GM18519 (cell line): ENCODE data around the gene PHKB.

Source experiments
- ATAC-seq: cut with Tn5 transposase; IDR thresholded peaks from one replicate; pipeline ENCODE4 v1.9.1; 2021; ENCODE audit warnings: mild to moderate bottlenecking, moderate library complexity; ENCODE audit not compliant: unreplicated experiment, low FRiP score

The PHKB gene

GRCh38 chr16:47611848-47612493 lies 150.8 kb downstream of the PHKB start:
- ATAC-seq, result no peak

GRCh38 chr16:47612711-47613110 lies 151.6 kb downstream of the PHKB start:
- no peak for ATAC-seq

- no peak for ATAC-seq
Observed at GRCh38 chr16:47613251-47613650, 152.1 kb downstream of the PHKB start.

DNA sequence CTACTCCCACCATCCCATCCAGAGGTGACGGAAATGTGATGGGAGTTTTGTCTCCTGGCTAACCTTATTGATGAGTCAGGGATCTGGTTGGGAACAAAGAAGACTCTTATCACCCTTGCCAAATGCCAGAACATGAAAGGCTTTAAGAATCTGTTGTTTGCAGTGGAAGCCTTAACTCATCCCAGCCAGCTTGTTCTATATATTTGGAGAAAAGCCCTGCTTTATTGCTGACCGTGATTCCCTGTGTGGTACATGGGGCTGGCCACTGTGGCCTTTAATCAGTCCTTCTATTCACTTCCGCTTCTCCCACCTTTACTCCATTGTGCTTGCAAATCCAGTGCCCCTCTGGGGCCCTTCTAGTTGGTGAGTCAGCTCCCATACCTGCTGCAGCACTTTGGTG lies 156.6 kb downstream of the PHKB start:
- ATAC-seq, result no peak

DNA sequence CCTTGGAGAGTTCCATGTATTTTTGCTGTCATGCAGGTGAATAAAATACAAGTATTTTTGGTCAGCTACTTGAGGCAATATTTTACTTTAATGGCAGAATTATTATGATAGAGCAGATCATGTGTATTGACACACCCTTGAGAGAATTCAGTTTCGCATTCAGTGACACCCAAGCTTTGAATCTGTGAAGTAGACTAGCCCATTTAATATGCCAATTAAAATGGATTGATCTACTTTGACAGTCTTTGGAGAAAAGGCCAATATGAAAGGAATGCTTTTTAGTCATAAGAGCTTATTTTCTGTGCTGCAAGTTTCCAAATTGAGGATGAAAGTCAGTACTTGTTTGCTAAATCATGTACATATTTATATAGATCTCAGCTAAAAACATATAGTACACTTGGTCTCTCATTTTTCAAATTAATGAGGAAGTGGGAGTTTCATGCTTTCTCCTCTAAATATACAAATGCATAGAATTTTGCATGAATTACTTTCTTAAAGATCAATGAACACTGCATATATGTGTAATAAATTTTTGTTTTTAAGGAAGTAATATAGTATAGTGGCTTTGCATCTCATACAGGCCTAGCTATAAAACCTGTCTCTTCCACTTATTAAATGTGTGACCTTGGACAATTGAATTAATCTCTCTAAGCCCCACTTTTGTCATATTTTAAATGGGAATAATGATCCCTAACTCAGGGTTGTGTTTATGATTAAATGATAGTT lies 161.5 kb downstream of the PHKB start:
- ATAC-seq, result no peak

- no peak for ATAC-seq
Observed at GRCh38 chr16:47624563-47624962, 163.4 kb downstream of the PHKB start.

DNA sequence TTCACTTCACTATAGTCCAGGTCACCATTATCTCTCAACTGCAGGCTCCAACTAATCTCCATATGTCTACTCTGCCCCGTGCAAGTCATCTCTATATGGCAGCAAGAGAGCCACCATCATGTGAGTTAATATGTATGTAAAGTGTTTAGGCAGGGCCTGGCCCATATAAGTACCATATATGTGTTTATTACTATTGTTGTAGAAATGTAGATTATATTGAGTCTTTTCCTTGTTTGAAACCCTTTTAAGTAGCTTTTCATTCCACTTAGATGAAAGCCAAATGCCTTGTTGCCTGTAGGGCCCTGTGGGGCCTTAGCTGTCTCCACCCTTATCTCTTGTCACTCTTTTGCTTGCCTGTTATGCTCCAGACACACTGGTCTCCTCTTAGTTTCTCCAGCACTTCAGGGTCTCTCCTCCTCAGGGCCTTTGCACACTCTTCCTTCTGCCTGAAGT lies 164.0 kb downstream of the PHKB start:
- ATAC-seq, result no peak

DNA sequence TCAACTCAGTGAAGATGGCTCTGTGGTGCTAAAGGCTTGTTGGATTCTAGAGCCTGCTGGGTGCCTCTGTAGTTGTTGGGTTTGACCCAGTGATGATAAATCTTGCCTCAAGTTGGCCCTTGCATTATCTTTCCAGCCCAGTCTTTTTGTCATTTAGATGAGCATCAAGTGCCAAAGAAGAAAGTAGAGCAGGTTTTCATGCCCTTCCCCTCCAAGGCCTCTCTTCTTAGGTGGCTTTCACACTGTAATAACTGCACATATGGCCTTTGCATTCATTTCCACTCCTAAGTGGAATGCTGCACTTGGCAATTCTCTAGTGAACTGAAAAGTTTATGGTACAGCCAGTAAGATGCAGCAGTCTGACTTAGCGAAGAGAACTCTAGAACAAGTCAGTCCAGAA lies 165.1 kb downstream of the PHKB start:
- ATAC-seq, result no peak

- ATAC-seq, result no peak
Observed at GRCh38 chr16:47627085-47627639, 166.0 kb downstream of the PHKB start.

- ATAC-seq, result no peak
Observed at GRCh38 chr16:47627721-47628120, 166.6 kb downstream of the PHKB start.

DNA sequence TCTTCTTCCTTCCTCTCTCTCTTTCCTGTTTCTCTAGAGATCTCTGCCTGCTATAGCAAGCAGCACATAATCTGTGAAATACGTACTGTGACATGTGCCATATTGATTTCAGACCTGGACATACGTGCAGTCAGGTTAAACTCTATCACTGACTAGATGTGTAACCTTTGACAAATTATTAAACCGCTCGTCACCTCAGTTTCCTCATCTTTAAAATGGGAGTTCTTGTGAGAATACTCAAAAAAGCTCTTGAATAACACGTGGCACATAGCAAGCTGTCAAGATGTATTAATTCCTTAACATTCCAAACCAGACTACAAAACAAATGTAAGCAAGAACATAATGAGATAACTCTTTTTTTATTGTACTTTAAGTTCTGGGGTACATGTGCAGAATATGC lies 170.0 kb downstream of the PHKB start:
- no peak for ATAC-seq

- no peak for ATAC-seq
Observed at GRCh38 chr16:47634126-47634525, 173.0 kb downstream of the PHKB start.

DNA sequence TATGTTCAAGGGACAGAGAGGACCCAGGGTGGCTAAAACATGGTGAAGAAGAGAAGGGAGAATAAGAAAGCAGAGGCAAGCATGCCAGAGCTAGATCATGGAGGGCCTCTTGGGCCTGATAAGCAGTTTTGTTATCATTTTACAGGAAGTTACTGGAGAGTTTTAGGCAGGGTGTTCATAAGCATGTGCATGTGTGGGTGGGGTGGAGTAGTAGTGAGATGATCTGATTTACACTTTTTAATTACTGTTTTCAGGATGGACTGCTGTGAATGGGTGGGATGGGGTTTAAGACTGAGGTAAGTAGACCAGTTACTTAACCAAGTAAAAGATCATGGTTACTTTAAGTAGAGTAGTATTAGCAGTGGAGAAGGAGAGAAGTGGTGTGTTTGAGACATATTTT lies 173.6 kb downstream of the PHKB start:
- no peak for ATAC-seq

GRCh38 chr16:47636501-47637099 lies 175.5 kb downstream of the PHKB start:
- ATAC-seq, result no peak

DNA sequence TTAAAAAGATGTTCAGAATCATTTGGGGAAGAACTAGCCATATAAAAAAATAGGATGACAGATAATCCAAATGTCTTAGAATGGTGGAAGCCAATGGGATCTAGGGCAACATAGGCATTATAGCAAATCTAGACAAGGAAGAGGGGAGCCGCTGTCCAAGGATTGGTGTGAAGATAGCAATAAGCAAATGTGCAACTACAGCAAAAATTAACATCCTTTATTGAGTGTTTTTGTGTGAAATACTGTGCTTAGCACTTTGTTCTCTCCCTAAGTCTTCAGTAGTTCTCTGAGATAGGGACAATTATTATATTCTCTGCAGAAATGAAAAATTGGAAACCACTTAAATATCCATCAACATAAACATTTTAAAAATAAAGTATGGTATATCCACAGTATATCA lies 177.0 kb downstream of the PHKB start:
- ATAC-seq, result no peak

DNA sequence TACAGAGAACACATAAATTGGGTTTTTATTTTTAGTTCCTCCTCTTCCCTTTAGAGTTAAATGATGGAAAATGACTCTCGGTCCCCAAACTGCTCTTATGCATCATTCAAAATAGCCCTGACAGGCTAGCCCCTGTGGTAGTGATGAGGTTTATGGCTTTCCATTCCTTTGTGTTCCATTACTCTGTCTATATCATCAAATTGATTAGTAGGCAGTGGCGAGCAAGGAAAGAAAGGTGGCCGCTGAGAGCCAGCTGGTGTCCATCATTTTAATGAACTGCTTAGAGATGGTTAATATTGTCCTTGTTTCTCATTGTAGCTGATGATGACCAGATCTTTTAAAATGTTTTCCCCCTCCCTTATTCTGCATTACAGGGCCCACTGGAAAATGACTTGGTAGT lies 179.5 kb downstream of the PHKB start:
- no peak for ATAC-seq

DNA sequence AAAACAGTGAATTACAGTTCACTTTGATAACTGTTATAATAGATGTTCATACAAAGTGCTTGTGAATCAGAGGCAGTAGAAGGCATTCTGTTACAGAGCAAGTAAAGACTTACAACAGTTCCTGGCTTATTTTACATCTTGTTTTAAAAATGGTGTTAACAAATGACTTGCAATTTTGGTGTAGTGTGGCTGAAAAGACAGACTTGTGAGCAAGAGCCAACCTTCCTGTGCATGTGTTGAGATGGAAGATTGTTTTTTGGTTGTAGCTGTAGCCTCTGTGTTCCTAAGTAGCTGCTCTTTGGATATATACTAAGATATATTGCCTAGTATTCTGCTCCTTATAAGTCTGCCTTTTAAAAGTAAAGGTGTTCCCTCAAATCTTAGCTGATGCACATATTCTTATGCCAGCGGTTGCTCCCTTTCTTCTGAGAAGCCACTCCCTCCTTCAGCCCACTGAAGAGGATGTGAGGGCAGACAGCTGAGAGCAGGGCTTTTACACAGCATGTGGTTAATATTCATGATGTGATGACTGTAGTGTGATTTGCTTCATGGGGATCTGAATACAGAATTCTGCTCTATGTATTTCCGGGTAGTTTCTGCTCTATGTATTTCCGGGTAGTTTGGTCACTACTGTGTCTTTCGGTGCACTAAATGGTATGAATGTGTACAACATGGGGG lies 182.3 kb downstream of the PHKB start:
- ATAC-seq, result no peak

GRCh38 chr16:47644166-47644565 lies 183.0 kb downstream of the PHKB start:
- no peak for ATAC-seq

- ATAC-seq, result no peak
Observed at GRCh38 chr16:47644661-47645060, 183.5 kb downstream of the PHKB start.

- ATAC-seq, result no peak
Observed at GRCh38 chr16:47646914-47647313, 185.8 kb downstream of the PHKB start.

DNA sequence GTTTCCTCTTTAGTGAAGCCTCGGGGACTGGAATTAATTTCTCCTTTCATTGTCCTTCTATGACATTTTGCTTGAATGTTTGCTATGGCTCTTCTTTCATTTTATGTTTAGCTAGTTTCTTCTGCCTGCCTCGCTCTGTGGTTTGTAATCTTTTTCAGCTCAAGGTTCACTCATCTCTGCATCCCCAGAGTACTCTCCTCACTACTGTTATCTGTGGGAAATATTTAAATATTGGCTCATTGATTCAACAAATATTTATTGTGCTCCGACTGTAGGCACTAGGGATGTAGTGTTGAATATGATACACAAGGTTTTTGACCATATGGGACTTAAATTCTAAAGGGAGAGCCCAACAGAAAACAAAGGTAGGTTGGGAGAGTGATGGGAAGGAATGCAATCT lies 195.9 kb downstream of the PHKB start:
- no peak for ATAC-seq
